Epithelial cell of proximal tubule (primary cell): ENCODE results near the gene BEAN1. TPM values are rescaled to one million over a fixed set of nuclear protein-coding genes. Genes with fewer than 3 reads are reported as not detected.

Source experiments
- DNase-seq: peaks from one replicate; pipeline ENCODE4 v3.0.0-alpha.2; 2011; ENCODE audit warnings: low read depth
- H3K4me3 ChIP-seq: 2 replicates; pipeline ENCODE4 v1.5.1; 2011; ENCODE audit warnings: low read depth, mild to moderate bottlenecking, low read length
- total RNA-seq: library from RNA; depleted of rRNA; stranded (reverse); fragments of >200 nt; gene quantifications from 2 replicates; pipeline ENCODE4 v1.2.3, GENCODE V29; 2015
- TF ChIP-seq, protein P1 (sequence below): conservative IDR thresholded peaks from 2 replicates; pipeline ENCODE4 v1.5.1; 2012; ENCODE audit warnings: low read depth, mild to moderate bottlenecking, low read length

The BEAN1 gene
- total RNA-seq, 1 donor from 2014 or later, result 7.0 TPM

DNA sequence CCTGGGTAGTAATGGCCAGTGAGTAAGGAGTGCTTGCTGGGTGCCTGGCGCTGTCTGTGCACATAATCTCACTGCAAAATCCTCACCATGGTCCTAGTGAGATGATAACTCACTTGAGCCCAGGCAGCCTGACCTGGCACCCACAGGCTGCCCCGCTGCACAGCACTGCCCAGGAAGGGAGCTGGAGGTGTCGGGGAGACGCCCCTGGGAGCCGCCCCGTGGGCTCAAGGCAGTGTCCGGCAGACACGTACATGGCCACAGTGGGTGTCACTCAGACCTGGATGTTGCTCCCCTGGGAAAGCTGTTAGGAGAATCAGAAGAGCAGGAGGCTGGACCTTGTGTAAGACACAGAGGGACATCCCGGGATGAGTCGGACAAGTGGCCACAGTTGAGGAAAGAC is 44.2 kb downstream of the BEAN1 start:
- no peak for DNase-seq
- TF ChIP-seq, protein P1, sequence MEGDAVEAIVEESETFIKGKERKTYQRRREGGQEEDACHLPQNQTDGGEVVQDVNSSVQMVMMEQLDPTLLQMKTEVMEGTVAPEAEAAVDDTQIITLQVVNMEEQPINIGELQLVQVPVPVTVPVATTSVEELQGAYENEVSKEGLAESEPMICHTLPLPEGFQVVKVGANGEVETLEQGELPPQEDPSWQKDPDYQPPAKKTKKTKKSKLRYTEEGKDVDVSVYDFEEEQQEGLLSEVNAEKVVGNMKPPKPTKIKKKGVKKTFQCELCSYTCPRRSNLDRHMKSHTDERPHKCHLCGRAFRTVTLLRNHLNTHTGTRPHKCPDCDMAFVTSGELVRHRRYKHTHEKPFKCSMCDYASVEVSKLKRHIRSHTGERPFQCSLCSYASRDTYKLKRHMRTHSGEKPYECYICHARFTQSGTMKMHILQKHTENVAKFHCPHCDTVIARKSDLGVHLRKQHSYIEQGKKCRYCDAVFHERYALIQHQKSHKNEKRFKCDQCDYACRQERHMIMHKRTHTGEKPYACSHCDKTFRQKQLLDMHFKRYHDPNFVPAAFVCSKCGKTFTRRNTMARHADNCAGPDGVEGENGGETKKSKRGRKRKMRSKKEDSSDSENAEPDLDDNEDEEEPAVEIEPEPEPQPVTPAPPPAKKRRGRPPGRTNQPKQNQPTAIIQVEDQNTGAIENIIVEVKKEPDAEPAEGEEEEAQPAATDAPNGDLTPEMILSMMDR, result no peak
- no peak overlapping the region for H3K4me3 ChIP-seq

DNA sequence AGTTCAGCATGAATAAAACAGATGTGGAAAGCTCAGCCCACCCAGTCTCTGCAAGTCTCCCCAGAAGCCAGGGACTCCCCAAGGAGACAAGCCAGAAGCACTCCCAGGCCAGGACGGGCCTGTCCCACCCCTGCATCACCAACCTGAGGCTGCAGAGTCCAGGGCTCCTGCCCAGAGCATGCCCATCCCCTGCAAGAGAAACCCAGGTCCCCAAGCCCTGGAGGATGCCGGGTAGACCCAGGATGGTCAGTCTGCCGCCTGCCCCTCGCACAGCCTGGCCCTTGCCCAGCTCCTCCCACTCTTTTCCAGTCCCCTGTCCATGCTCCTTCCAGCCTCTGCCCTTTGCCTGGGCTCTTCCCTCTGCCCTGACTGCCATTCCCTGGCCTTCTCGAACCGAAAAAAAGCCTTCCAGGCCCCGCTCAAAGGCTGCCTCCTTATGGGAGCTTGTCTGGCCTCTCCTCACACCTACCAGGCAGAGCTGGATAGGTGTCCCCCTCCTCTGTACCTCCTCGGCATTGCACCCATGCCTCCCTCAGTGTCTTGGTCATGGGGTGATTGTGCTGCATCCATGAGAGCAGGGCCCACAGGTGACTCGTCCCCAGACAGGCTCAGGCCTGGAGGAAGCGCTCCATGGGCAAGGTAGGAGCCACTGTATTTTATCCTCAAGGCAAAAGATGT is 44.8 kb downstream of the BEAN1 start:
- no peak for DNase-seq
- TF ChIP-seq, protein P1, result no peak
- H3K4me3 ChIP-seq, result no peak overlapping the region

GRCh38 chr16:66473051-66473571 is 46.0 kb downstream of the BEAN1 start:
- TF ChIP-seq, protein P1, result no peak
- H3K4me3 ChIP-seq, result no peak overlapping the region
- no peak for DNase-seq

- TF ChIP-seq, protein P1, result no peak
- DNase-seq, result no peak
- no peak overlapping the region for H3K4me3 ChIP-seq
Measured at GRCh38 chr16:66473654-66474519, 46.8 kb downstream of the BEAN1 start.

GRCh38 chr16:66474750-66475199 is 47.7 kb downstream of the BEAN1 start:
- H3K4me3 ChIP-seq, result no peak overlapping the region
- no peak for DNase-seq
- TF ChIP-seq, protein P1, result no peak

DNA sequence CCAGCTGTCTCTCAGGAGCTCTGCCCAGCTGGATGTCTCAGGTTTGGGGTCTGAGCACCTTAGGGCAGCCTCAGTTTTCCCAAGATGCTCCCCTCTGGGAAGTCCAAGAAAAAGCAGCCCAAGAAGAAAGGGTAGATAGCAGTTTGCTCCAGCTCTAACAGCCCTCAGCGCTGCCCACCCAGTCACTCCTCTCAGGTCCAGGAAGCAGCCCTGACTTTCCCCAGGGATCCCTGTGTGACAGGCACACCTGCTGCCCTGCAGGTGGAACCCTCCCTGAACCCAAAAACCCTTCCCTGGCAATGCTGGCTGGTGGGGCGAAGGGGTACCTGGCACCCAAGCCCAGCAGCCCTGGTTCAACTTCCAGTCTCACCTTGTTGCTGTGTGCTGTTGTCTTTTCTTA is 48.1 kb downstream of the BEAN1 start:
- no peak for DNase-seq
- TF ChIP-seq, protein P1, result no peak
- no peak overlapping the region for H3K4me3 ChIP-seq
